ENCODE measurements around the gene INF2.

DNA sequence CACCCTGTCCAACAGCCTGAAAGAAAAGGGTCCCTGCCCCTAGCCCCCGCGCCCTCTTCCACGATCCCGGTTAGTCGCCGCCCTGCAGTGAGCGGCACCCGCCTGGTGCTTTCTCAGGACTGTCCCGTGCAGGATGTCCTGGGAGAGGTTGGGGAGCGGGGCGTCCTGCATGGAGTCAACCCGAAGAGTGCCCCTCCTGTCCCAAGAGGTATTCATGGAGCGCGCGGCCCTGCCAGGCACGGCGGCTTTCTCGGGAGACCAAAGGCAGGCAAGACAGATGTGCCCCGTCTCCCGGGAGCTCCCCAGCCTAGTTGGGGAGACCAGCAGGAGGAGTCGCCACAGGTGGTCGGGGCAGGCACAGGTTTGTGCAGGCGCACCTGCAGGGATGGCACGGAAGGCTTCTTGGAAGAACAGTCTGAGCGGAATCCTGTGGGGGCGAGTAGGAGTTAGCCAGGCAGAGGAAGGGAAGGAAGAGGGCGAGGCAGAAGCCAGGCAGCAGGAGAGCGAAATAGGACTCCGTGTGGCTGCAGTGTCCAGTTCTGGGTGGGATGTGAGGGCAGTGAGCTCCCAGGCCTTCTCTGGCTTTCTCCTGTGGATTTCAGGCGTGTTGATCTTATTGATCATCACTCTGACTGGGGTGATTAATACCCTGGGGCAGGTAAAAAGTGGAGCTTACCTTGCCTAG, 64.3 kb downstream of the INF2 start:
- no peak for TF ChIP-seq POLR2AphosphoS5 (IDR thresholded peaks at IDR 0.05)
- TF ChIP-seq, protein P1, sequence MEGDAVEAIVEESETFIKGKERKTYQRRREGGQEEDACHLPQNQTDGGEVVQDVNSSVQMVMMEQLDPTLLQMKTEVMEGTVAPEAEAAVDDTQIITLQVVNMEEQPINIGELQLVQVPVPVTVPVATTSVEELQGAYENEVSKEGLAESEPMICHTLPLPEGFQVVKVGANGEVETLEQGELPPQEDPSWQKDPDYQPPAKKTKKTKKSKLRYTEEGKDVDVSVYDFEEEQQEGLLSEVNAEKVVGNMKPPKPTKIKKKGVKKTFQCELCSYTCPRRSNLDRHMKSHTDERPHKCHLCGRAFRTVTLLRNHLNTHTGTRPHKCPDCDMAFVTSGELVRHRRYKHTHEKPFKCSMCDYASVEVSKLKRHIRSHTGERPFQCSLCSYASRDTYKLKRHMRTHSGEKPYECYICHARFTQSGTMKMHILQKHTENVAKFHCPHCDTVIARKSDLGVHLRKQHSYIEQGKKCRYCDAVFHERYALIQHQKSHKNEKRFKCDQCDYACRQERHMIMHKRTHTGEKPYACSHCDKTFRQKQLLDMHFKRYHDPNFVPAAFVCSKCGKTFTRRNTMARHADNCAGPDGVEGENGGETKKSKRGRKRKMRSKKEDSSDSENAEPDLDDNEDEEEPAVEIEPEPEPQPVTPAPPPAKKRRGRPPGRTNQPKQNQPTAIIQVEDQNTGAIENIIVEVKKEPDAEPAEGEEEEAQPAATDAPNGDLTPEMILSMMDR (IDR thresholded peaks at IDR 0.05), result no peak
- no peak for TF ChIP-seq POLR2A (IDR thresholded peaks at IDR 0.05)

All from gastroesophageal sphincter (tissue), 3 donors.